Measurements from ENCODE around the gene SIRPB2.

- TF ChIP-seq EZH2 (IDR thresholded peaks at IDR 0.05; ENCODE audit: insufficient read depth, poor library complexity, severe bottlenecking) (no peak), EZH2phosphoT487 (IDR thresholded peaks at IDR 0.05; ENCODE audit: insufficient read depth, low read depth) (0 out of 2 replicates have a peak, but pooled peaks have one; percentile 46)
Observed at GRCh38 chr20:1434571-1435336, 56.5 kb downstream of the SIRPB2 start.
